Uterus (tissue), 4 donors: Measurements from ENCODE around the gene VSTM4. TPM values are rescaled to one million over a fixed set of nuclear protein-coding genes. Genes with fewer than 3 reads are reported as not detected.

Experiments used
- DNase-seq, 2 donors: peaks; one replicate each; pipeline ENCODE4 v3.0.0-alpha.2; 2019 to 2020
- H3K27ac ChIP-seq, 2 donors: fragments of 200-600 bp; sonication (generic); 1 replicate in 1 of 2; 2 replicates in 1 of 2; pipeline ENCODE4 v1.5.1; 2016 to 2018
- H3K27me3 ChIP-seq, 2 donors: fragments of 200-600 bp; sonication (generic); one replicate each; pipeline ENCODE4 v1.5.1; 2018 to 2019; ENCODE audit warnings: control low read depth in 1 of 2
- H3K36me3 ChIP-seq, 2 donors: fragments of 200-600 bp; sonication (generic); one replicate each; pipeline ENCODE4 v1.5.1; 2019; ENCODE audit warnings: control low read depth in 1 of 2
- H3K4me1 ChIP-seq, 2 donors: fragments of 200-600 bp; sonication (generic); one replicate each; pipeline ENCODE4 v1.5.1; 2018 to 2019; ENCODE audit warnings: control low read depth in 1 of 2
- H3K4me3 ChIP-seq, 2 donors: fragments of 200-600 bp; sonication (generic); 1 replicate in 1 of 2; 2 replicates in 1 of 2; pipeline ENCODE4 v1.5.1; 2018 to 2019; ENCODE audit warnings: mild to moderate bottlenecking in 1 of 2
- H3K9me3 ChIP-seq, 2 donors: fragments of 200-600 bp; sonication (generic); one replicate each; pipeline ENCODE4 v1.5.1; 2019; ENCODE audit warnings: control low read depth in 1 of 2
- POLR2A ChIP-seq, 2 donors: fragments of 450-650 bp; IDR thresholded peaks; one replicate each; pipeline ENCODE4 v1.6.1; 2016; ENCODE audit warnings: antibody characterized with exemption in 2 of 2, mild to moderate bottlenecking in 1 of 2, moderate library complexity in 1 of 2
- intact Hi-C: fragments of 100-400 bp; cut with DNase I; formaldehyde crosslinking; loops from one replicate; pipeline ENCODE4 v1.15.1; 2023; ENCODE audit warnings: low total_unique reads
- total RNA-seq, 4 donors: library from RNA; depleted of rRNA in 3 of 4; stranded (reverse); fragments of >200 nt in 3 of 4; gene quantifications; one replicate each; pipeline versions ENCODE4 v1.1.0 to v1.2.4, GENCODE V29; 2014 to 2023
- TF ChIP-seq, protein P1 (sequence below), 4 experiments: fragments of 200-600 bp in 2 of 4; fragments of 450-650 bp in 2 of 4; sonication (generic) in 2 of 4; IDR thresholded peaks; one replicate each; pipeline ENCODE4 v1.5.1; 2016 to 2019; ENCODE audit warnings: antibody characterized with exemption in 4 of 4, mild to moderate bottlenecking in 2 of 4, moderate library complexity in 1 of 4
- donor health status: DM: yes; HTN: yes; CAD: no.

VSTM4 gene
- total RNA-seq, 4 donors from 2014 or later = 10.3 to 46.6 (median 19.3) TPM

DNA sequence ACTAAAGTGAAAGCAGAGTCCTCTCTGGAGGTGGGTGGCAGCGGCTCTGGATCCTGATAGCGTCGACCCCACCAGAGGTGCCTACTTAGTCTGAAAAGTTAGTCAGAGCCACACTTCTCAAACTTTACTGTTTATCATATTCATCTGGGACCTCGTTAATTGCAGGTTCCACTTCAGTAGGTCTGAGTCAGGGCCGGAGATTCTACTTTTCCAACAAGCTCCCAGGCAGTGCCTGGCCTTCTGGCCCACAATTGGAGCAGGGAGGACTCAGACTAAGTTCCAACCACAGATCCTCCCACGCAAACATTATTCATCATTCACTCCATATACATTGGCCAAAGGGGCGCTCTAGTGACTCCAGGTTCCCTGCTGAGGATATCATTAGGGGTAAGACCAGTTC, 78.1 kb downstream of the VSTM4 start:
- Histone ChIP-seq H3K27ac (no peak overlapping the region), H3K4me1 (no peaks in the 10 kb centered on the region), H3K4me3 (no peak overlapping the region), H3K36me3 (no peaks in the 10 kb centered on the region), H3K9me3 (no peaks in the 10 kb centered on the region), H3K27me3 (no peaks in the 10 kb centered on the region)
- TF ChIP-seq, protein P1, sequence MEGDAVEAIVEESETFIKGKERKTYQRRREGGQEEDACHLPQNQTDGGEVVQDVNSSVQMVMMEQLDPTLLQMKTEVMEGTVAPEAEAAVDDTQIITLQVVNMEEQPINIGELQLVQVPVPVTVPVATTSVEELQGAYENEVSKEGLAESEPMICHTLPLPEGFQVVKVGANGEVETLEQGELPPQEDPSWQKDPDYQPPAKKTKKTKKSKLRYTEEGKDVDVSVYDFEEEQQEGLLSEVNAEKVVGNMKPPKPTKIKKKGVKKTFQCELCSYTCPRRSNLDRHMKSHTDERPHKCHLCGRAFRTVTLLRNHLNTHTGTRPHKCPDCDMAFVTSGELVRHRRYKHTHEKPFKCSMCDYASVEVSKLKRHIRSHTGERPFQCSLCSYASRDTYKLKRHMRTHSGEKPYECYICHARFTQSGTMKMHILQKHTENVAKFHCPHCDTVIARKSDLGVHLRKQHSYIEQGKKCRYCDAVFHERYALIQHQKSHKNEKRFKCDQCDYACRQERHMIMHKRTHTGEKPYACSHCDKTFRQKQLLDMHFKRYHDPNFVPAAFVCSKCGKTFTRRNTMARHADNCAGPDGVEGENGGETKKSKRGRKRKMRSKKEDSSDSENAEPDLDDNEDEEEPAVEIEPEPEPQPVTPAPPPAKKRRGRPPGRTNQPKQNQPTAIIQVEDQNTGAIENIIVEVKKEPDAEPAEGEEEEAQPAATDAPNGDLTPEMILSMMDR (IDR thresholded peaks at IDR 0.05) = no peak
- TF ChIP-seq POLR2A (IDR thresholded peaks at IDR 0.05) = no peak
- intact Hi-C loops = no loop called here
- no peak for DNase-seq

DNA sequence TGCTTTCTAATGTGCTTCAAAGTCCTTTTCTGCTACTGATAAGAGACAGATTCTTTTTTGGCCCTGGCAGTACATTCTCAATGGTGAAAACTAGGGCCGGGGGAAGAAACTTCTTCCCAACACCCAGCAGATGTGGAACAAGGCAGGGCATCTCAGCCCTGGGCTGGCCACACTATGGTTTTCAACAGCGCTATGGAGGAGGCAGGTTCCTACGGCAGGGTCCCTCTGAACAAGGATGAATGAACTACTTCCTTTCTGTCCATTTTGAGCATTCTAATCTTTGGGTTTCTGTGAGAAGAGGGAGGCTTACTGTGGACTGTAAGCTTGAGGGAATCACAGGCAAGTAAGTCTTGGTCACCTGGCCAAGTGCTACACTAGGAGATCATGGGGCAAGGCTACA, 78.7 kb downstream of the VSTM4 start:
- no peaks in the 10 kb centered on the region for H3K4me1 ChIP-seq
- no peaks in the 10 kb centered on the region for H3K9me3 ChIP-seq
- H3K36me3 ChIP-seq = no peaks in the 10 kb centered on the region
- no peak for DNase-seq
- no peaks in the 10 kb centered on the region for H3K27me3 ChIP-seq
- TF ChIP-seq, protein P1 (IDR thresholded peaks at IDR 0.05) = no peak
- TF ChIP-seq POLR2A (IDR thresholded peaks at IDR 0.05) = no peak
- no peak overlapping the region for H3K4me3 ChIP-seq
- H3K27ac ChIP-seq = no peak overlapping the region
- intact Hi-C loops = no loop called here

DNA sequence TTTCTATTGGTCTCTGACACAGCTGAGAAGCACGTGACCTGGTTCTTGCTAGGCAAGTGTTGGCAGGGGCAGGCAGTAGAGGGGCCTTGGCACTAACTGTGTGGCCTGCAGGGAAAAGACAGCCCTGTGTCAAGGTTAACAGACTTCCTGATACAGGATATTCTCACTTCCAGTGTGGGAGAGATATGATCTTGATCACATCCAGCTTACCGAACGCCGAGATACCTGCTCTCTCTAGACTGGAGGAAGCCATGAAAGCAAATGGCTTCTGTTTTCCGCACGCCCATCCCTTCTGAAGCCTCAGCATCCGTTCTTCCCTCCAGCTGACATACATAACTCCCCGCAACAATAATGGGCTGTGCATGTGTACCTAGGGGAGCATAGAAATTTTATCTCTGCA, 79.4 kb downstream of the VSTM4 start:
- H3K4me3 ChIP-seq = no peak overlapping the region
- no peak for TF ChIP-seq POLR2A (IDR thresholded peaks at IDR 0.05)
- TF ChIP-seq, protein P1 (IDR thresholded peaks at IDR 0.05) = no peak
- no peak overlapping the region for H3K27ac ChIP-seq
- DNase-seq = no peak
- no peaks in the 10 kb centered on the region for H3K4me1 ChIP-seq
- no peaks in the 10 kb centered on the region for H3K9me3 ChIP-seq
- H3K36me3 ChIP-seq = no peaks in the 10 kb centered on the region
- intact Hi-C loops = no loop called here
- no peaks in the 10 kb centered on the region for H3K27me3 ChIP-seq

DNA sequence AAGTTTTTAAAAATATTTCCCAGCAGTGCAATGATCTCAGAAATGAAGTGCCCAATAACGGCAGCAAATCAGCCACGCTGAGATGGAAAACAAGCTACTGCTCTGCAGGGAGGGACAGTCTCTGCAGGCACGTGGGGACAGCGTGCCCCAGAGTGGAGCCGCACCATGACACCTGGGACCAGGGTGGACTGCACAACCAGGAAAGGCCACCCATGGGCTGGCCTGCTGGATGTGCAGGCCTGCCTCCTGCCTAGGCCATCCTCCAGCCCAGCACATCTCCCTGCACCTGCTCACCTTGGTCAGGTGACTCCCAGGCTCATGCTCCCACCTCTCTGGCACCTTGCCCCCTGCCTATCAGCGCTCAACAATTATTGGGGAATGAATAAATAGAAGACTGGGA, 80.4 kb downstream of the VSTM4 start:
- TF ChIP-seq POLR2A (IDR thresholded peaks at IDR 0.05) = no peak
- TF ChIP-seq, protein P1 (IDR thresholded peaks at IDR 0.05) = no peak
- no peak for DNase-seq
- intact Hi-C loops = no loop called here
- H3K36me3 ChIP-seq = no peaks in the 10 kb centered on the region
- no peak overlapping the region for H3K4me3 ChIP-seq
- no peaks in the 10 kb centered on the region for H3K9me3 ChIP-seq
- H3K27me3 ChIP-seq = no peaks in the 10 kb centered on the region
- H3K27ac ChIP-seq = no peak overlapping the region
- no peaks in the 10 kb centered on the region for H3K4me1 ChIP-seq

DNA sequence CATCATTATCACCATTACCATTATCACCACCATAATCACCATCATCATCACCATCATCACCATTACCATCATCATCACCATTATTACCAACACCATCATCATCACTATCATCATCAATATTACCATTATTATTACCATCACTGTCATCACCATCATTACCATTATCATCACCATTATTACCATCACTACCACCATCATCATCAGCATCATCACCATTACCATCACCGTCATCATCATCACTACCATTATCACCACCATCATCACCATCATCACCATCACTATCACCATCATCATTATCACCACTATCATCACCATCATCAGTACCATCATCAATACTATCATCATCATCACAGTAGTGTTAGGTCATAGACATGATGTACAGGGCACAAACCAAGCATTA, 81.4 kb downstream of the VSTM4 start:
- Histone ChIP-seq H3K4me3 (no peak overlapping the region), H3K9me3 (no peaks in the 10 kb centered on the region), H3K4me1 (no peaks in the 10 kb centered on the region), H3K27me3 (no peaks in the 10 kb centered on the region), H3K36me3 (no peaks in the 10 kb centered on the region), H3K27ac (no peak overlapping the region)
- no peak for DNase-seq
- intact Hi-C loops = no loop called here
- no peak for TF ChIP-seq POLR2A (IDR thresholded peaks at IDR 0.05)
- TF ChIP-seq, protein P1 (IDR thresholded peaks at IDR 0.05) = no peak
